GM21529 (cell line): ENCODE results near the gene SVEP1.

Source experiments
- ATAC-seq: cut with Tn5 transposase; IDR thresholded peaks from one replicate; pipeline ENCODE4 v1.9.1; 2021; ENCODE audit not compliant: unreplicated experiment

Gene SVEP1

DNA sequence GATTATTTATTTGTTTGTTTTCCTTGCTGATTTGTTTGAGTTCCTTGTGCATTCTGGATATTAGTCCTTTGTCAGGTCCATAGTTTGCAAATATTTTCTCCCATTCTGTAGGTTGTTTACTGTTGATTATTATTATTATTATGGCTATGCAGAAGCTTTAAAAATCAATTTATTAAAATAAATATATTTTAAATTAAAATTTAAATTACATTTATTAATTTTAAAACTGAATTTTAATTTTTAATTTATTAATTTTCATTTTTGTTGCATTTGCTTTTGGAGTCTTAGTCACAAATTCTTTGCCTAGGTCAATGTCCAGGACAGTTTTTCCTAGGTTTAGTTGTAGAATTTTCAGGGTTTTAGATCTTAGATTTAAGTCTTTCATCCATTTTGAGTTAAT lies 50.9 kb downstream of the SVEP1 start:
- ATAC-seq: no peak

DNA sequence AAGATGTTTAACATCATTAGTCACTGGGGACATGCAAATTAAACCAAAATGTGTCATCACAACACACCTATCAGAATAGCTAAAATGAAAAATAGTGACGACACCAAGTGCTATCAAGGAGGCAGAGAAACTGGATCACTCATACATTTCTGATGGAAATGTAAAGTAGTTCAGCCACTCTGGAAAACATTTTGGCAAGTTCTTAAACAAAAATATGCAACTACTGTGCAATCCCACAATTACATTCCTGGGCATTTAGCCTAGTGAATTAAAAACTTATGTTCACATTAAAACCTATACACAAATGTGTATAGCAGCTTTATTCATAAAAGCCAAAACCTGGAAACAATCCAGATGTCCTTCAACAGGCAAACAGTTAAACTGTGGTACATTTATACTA lies 53.1 kb downstream of the SVEP1 start:
- no peak for ATAC-seq

- ATAC-seq: no peak
These were observed 58.3 kb downstream of the SVEP1 start for GRCh38 chr9:110521206-110521605.

DNA sequence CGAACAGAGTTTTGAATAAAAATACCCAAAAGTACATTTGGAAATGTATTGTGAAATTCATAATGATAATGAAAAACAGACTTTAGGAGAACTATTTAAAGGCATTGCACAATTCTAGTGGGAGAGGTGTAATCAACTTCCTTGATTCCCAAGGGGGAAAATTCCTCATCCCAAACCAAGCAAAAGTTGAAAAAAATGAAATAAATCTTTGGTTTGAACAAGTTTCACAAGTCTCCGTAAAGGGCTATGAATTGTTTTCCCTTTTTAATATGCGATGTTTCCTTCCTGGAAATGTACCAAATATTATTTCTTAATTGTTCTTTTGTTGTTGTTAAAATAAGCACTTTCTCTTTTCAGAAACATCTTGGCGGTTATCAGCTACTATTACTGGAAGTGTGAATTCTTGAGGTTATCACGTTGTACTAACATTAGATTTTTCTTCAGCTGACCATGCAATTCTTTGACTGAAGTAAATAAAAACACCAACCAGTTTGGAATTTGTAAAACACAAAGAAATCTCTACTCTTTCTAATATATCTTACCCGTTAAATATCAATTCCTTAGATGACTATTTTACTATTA lies 59.3 kb downstream of the SVEP1 start:
- no peak for ATAC-seq

DNA sequence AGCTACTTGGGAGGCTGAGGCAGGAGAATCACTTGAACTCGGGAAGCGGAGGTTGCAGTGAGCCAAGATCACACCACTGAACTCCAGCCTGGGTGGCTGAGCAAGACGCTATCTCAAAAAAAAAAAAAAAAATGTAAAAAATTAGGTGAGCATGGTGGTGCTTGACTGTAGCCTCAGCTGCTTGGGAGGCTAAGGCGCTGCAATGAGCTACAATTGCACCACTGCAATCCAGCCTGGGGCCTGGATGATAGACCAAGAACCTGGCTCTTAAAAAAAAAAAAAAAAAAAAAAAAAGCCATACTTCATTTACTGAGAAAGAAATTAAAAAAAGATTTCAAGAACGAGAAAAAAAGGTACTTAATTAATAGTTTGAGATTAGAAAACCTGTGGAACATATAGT lies 62.1 kb downstream of the SVEP1 start:
- ATAC-seq: no peak

- no peak for ATAC-seq
These were observed 64.6 kb downstream of the SVEP1 start for GRCh38 chr9:110514897-110515296.

DNA sequence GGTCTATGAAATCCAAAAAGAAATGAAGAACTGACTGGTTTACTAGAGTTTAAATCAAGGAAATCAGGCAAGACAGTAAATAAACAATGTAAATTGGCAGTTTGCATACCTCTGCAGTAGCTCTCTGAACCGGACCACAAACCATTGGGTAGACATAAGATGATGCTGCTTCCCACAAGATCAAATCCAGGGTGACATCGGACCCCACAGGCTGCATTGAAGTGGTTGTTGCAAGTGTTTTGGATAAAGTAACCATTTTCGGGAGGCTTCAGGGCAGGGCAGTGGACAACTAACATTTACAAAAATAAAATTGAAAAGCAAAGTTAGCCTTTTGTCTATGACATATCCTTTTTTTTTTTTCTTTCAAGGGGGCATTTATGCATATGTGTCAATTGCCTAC lies 66.7 kb downstream of the SVEP1 start:
- no peak for ATAC-seq

DNA sequence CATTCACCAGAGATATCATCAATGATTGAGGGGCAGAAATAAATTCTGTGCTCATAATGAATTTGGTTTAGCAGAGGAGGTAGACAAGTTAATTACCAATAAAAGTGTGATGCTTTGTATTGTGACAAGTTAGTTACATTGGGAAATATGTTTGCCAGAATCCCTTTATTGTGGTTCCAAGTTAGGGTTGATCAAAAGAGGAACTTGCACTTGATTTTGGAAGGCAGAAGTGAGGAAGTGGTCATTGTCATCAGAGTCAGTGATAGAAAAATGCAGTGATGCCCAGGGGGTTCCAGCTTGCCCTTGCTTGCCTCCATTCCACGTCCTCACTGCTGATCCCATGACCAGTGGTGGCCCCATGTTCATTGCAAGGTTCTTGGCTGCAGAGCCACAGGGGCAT lies 69.7 kb downstream of the SVEP1 start:
- ATAC-seq: no peak

- ATAC-seq: no peak
These were observed 76.7 kb downstream of the SVEP1 start for GRCh38 chr9:110502842-110503241.

- no peak for ATAC-seq
These were observed 79.9 kb downstream of the SVEP1 start for GRCh38 chr9:110499608-110500007.

GRCh38 chr9:110487196-110487595 lies 92.3 kb downstream of the SVEP1 start:
- no peak for ATAC-seq

GRCh38 chr9:110486218-110486617 lies 93.3 kb downstream of the SVEP1 start:
- ATAC-seq: no peak

DNA sequence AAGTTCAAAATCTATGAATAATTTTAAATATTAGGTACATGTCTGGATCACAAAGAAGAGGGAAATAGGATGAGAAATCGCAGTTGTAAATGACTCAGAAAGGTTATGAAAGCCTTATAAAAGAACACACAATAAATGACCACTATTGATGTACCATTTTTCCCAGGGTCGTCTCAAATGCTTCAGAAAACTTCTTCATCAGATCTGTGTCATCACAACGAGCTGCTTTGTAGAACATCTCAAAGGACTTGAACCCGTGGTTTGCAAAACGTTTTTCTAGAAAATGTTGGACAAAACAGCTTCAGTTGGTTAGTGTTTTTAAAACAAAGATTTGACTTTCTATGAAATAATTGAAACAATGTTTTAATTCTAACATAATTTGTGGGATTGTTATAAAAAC lies 100.1 kb downstream of the SVEP1 start:
- ATAC-seq: no peak

DNA sequence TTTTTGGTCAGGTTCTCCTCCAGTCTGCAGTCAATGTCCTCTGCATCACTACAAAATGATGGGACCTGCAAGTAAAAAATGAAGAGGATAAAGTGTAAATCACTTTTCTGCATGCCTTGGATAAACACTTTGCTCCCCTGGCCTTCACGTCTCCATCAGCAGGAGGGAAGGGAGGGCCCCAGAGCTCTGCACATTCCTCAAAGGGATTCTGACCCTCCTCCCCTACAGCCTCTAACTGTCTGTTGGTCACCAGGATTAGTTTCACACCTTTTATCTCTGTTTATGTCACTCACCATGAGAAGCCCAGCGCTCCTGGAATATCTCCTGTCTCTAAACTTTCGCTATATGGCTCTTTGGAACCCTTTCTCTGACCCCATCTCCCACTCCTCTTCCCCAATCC lies 103.3 kb downstream of the SVEP1 start:
- ATAC-seq: no peak

DNA sequence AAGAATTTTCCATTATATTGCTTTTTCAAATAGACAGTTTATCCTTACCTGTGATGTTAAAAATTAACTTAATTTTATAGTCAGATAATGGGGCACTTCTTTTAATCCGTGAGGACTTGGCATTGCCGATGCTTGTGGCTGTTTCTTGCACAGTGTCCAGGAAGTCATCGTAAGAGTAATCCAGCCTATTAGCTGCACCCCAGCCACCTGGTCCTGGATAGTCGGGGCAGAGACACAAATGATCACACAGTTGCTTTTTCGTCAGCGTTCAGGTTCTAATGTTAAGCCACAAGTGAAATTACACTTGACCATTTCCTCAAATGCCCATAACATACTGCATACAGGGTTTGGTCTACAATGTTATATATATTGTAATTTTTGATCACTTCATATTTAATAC lies 107.4 kb downstream of the SVEP1 start:
- ATAC-seq: no peak

GRCh38 chr9:110468950-110469349 lies 110.6 kb downstream of the SVEP1 start:
- no peak for ATAC-seq

DNA sequence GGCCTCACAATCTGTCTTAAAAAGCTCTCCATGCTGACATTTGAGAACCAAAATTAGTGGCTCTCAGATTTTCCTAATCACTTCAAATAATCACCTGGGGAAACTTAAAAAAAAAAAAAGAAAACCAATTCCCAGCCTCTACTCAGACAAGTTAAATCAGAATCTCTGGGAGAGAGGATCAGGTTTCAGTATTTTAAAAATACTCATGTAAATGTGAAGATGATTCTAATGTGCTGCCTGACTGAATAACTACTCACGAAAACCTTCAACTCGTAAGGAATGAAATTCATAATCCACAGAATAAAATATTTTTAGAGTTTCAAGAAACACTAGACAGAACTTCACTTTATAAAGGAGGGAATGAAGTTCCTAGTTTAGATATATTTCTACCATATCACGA lies 114.4 kb downstream of the SVEP1 start:
- ATAC-seq: no peak

DNA sequence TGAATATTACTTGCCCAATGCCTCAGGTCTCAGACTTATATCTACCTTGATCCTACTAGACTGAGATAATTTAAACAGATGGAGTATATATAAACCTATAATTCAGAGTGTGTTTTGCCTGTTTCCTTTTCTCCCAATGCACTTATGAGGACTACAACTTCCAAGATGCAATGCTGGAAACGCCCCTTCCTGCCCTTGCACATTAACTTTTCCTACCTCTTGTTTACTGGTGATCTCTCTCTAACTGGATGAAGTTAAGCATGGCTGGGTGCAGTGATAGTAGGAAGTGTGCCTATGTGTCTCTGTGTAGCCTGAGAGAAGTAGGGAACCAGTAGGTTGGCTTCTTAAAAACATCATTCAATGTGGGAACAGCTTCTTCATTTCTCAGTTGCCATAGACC lies 115.2 kb downstream of the SVEP1 start:
- ATAC-seq: no peak

- no peak for ATAC-seq
These were observed 116.0 kb downstream of the SVEP1 start for GRCh38 chr9:110463499-110463898.

DNA sequence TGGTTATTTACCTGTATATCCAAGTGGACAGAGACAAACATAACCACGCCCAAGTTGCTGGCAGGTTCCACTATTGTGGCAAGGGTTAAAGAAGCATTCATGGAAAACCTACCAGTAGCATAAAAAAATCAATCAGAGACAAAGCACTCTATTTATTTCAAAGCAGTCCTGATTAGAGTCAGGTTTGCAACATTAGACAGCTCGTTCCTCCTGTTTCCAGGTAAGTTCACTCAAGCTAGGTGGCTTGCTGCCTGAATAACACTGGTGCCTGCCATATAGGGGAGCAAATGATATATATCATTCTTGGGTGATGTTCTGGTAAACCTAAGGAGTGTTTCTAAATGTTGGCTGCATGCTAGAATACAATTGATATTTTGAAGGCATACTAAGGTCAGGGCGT lies 122.3 kb downstream of the SVEP1 start:
- no peak for ATAC-seq

GRCh38 chr9:110456681-110457080 lies 122.9 kb downstream of the SVEP1 start:
- no peak for ATAC-seq

DNA sequence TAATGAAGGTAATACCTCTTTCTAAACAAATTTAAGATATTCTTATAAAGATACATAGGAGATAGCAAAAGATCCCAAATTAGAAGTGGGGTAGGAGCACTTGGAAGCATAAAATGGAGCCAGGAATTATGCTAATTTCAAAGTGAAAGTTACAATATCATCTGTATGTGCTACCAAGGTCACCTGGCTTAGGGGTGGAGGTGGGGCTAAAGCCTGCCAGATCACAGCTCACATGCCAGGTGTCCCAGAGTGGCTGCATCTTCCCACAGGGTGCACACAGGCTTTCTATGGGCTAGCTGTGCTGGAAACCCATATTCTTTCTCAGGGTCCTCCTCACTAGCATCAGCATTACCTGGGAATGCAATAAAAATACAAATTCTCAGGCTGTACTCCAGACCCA lies 123.7 kb downstream of the SVEP1 start:
- ATAC-seq: no peak

- ATAC-seq: no peak
These were observed 127.2 kb downstream of the SVEP1 start for GRCh38 chr9:110452227-110452801.
